HFFc6 (cell line): ENCODE data around the gene KXD1. TPM values are rescaled to one million over a fixed set of nuclear protein-coding genes. Genes with fewer than 3 reads are reported as not detected.
A peak's percentile ranks its signal among the peaks of the same experiment; 100 is the strongest.
"Not testable (repeated sequence)": the region's sequence is repeated elsewhere in the genome, so short reads cannot be mapped to it uniquely, and the experiment has no call there.

Source experiments
- DNase-seq: peaks from one replicate; pipeline ENCODE4 v3.0.0-alpha.2; 2018
- H3K27ac Mint-ChIP-seq: 2 replicates; pipeline ENCODE4 v1.8.0; 2020; ENCODE audit warnings: mild to moderate bottlenecking, mixed read lengths
- H3K27me3 Mint-ChIP-seq: 2 replicates; pipeline ENCODE4 v1.8.0; 2021; ENCODE audit warnings: mild to moderate bottlenecking, moderate library complexity, mixed read lengths; ENCODE audit not compliant: insufficient read depth
- H3K36me3 Mint-ChIP-seq: 2 replicates; pipeline ENCODE4 v1.8.0; 2021; ENCODE audit warnings: low read depth, mixed read lengths
- H3K4me1 Mint-ChIP-seq: 2 replicates; pipeline ENCODE4 v1.8.0; 2020; ENCODE audit warnings: low read depth, mixed read lengths
- H3K4me3 Mint-ChIP-seq: 2 replicates; pipeline ENCODE4 v1.8.0; 2020; ENCODE audit warnings: mild to moderate bottlenecking, moderate library complexity, mixed read lengths
- H3K9me3 Mint-ChIP-seq: 2 replicates; pipeline ENCODE4 v1.8.0; 2020; ENCODE audit warnings: mild to moderate bottlenecking, mixed read lengths
- total RNA-seq, 6 experiments: library from RNA; stranded (reverse); fragmentation: NEBNext Ultra II Directional; extraction: Animal tissue kit (Norgen Biotek cat#: 25700); gene quantifications; 2 replicates in 1 of 6; 3 replicates in 5 of 6; pipeline ENCODE4 v1.2.3, GENCODE V29; 2021
- TF ChIP-seq, protein P1 (sequence below): fragments of 200-600 bp; sonication (generic); IDR thresholded peaks from 2 replicates; pipeline ENCODE4 v1.5.0; 2021; ENCODE audit warnings: antibody characterized with exemption, mild to moderate bottlenecking

Gene KXD1
- total RNA-seq, 6 experiments from 2014 or later: 109 to 123 (median 115) TPM

DNA sequence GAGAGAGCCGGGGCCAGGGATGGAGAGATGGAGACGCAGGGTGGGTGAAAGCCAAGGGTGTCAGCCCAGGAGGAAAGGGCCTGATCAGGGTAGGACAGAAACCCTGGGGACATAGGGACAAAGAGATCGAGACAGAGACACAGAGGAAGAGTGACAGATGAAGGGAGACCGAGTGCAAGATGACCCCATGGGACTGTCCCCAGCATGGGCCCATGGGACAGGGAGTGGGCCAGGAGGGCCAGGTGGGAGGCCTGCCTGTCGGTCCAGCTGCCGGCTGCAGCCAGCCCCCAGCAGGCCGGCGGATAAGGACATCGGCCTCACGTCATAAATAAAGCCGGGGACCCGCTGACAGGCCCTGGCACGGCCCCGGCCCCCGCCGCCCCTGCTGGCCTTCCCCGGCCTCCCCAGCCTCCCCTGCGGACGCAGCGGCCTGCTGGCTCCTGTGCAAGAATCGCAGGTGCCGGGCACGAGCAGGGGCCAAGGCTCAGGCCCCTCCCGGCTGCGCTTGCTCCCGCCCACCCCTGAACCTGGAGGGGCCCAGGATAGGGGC, 37.2 kb downstream of the KXD1 start:
- Mint-ChIP-seq H3K27me3 (peaks cover 7% of the 10 kb centered on the region; the same call in 1 of the 2 replicates), H3K9me3 (no peaks in the 10 kb centered on the region), H3K36me3 (peaks cover 8% of the 10 kb centered on the region; the same call in 1 of the 2 replicates), H3K4me3 (peak overlapping the region; percentile 77), H3K27ac (peak overlapping the region; percentile 65), H3K4me1 (peaks cover 14% of the 10 kb centered on the region)
- no peak for DNase-seq
- TF ChIP-seq, protein P1, sequence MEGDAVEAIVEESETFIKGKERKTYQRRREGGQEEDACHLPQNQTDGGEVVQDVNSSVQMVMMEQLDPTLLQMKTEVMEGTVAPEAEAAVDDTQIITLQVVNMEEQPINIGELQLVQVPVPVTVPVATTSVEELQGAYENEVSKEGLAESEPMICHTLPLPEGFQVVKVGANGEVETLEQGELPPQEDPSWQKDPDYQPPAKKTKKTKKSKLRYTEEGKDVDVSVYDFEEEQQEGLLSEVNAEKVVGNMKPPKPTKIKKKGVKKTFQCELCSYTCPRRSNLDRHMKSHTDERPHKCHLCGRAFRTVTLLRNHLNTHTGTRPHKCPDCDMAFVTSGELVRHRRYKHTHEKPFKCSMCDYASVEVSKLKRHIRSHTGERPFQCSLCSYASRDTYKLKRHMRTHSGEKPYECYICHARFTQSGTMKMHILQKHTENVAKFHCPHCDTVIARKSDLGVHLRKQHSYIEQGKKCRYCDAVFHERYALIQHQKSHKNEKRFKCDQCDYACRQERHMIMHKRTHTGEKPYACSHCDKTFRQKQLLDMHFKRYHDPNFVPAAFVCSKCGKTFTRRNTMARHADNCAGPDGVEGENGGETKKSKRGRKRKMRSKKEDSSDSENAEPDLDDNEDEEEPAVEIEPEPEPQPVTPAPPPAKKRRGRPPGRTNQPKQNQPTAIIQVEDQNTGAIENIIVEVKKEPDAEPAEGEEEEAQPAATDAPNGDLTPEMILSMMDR: no peak

DNA sequence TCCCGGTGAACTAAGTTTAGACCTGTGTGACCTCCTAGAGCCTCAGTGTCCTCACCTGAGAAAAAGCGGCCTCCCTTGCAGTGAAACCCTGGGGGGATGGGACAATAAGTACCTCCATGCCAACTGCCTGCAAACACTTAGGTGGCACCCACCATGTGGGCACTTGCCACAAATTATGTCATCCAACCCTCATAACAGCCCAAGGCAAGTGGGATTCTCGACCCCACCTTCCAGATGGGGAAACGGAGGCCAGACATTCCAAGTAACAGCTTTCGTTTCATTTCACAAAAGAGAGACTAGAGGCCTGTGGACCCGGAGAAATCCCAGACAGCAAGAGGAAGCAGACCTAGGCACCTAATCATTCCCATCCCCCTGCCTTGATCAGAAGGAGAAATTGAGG, 37.8 kb downstream of the KXD1 start:
- Mint-ChIP-seq H3K27me3 (peaks cover 7% of the 10 kb centered on the region; the same call in 1 of the 2 replicates), H3K9me3 (no peaks in the 10 kb centered on the region), H3K4me3 (no peak overlapping the region), H3K4me1 (peaks cover 11% of the 10 kb centered on the region), H3K36me3 (peaks cover 6% of the 10 kb centered on the region; the same call in 1 of the 2 replicates), H3K27ac (no peak overlapping the region)
- DNase-seq: no peak
- TF ChIP-seq, protein P1: no peak

DNA sequence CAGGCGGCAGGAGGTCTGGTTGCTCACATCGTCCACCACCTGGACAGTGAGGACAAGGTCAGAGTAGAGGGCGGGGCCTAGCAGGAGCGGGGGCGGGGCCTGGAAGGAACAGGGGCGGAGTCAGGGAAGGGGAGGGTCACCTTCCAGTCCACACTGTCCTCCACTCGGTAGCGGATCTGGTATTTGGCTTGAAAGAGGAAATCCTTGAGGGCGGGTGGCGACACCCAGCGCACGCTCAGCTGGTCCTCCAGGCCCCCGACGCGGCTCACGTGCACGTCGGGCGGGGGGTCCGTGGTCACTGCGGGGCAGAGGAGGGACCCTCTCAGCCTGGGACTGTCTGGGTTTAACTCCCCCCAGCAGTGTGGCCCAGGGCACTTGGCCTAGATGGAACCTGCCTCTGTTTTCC, 39.1 kb downstream of the KXD1 start:
- Mint-ChIP-seq H3K36me3 (no peaks in the 10 kb centered on the region), H3K27ac (no peak overlapping the region), H3K9me3 (no peaks in the 10 kb centered on the region), H3K4me1 (peaks cover 11% of the 10 kb centered on the region), H3K4me3 (no peak overlapping the region), H3K27me3 (peaks cover 7% of the 10 kb centered on the region; the same call in 1 of the 2 replicates)
- TF ChIP-seq, protein P1: no peak
- no peak for DNase-seq

DNA sequence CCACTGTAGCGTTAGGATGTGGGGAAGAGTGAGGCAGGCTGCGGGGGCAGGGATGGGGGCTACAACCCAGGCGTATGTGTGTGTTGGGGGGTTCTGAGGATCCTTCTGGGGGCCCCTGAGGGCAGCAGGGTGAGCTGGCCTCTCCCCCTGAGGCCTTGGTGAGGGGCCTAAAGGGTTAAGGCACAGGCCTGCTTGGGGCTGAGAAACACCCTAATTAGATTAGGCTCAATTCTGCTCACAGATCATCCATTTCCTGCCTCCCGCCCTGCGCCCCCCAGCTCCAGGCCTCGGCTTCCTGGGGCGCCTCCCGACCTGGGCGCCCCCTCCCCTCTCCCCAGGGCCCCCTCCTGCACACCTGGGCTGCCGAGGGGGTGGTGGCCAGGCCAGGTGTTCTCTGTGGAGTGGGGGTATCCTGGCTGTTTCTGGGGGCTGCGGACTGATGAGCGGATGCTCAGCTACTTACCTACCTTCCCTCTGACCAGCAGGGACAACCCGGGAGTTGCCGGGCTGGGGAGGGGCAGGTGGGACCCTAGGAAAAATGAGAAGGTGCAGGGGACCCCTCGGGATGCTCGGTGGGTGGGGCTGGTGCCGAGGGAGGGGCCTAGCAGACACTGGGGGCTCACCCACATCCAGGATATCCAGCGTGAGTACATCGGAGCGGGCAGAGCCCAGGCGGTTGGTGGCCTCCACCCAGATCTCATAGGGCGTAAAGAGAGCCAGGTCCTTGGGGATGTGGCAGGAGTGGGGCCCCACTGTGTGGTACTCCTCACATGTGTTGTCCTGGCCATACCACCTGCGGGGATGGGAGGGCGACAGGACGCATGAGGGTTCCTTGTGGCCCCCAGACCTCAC, 40.4 kb downstream of the KXD1 start:
- no peak for DNase-seq
- H3K4me1 Mint-ChIP-seq: peaks cover 11% of the 10 kb centered on the region
- peaks cover 7% of the 10 kb centered on the region; the same call in 1 of the 2 replicates for H3K27me3 Mint-ChIP-seq
- H3K4me3 Mint-ChIP-seq: no peak overlapping the region
- H3K36me3 Mint-ChIP-seq: no peaks in the 10 kb centered on the region
- no peaks in the 10 kb centered on the region for H3K9me3 Mint-ChIP-seq
- H3K27ac Mint-ChIP-seq: no peak overlapping the region
- TF ChIP-seq, protein P1: no peak

DNA sequence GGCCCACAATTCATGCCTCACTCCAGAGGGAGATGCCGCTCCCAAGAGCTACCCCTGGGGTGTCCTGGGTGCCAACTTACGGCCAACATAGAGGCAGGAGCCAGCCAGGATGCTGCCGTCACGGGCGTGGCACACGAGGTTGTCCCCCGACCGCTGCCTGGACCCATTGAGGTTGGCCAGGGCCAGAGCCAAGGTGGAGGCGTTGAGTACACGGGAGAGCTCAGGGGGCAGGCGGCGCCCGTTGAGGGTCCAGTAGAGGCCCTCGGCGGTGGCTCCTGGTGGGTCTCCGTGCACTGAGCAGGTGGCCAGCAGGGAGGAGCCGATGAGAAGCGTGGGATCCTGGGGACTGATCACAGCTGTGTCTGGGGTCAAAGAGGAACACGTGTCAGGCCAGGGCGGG, 41.8 kb downstream of the KXD1 start:
- Mint-ChIP-seq H3K9me3 (no peaks in the 10 kb centered on the region), H3K27me3 (peaks cover 10% of the 10 kb centered on the region; the same call in 1 of the 2 replicates)
- no peak for DNase-seq

DNA sequence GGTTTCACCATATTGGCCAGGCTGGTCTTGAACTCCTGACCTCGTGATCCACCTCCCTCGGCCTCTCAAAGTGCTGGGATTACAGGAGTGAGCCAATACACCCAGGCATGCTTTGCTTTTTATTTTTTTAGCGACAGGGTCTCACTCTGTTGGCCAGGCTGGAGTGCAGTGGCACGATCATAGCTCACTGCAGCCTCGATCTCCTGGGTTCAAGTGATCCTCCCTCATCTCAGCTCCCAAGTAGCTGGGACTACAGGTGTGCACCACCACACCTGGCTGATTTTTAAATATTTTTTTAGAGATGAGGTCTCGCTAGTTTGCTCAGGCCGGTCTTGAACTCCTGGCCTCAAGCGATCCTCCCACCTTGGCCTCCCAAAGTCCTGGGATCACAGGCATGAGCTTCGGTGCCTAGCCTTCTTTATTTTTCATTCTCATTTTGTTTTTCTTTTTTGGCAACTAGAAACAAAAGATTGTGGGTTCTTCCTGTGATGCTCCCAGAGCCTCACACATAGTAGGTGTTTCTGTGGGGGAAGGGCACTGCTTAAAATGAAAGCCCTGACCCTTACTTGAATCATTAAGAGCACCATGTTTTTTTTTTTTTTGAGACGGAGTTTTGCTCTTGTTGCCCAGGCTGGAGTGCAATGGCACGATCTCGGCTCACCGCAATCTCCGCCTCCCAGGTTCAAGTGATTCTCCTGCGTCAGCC, 43.2 kb downstream of the KXD1 start:
- not testable (repeated sequence) for H3K4me3 Mint-ChIP-seq, DNase-seq, H3K9me3 Mint-ChIP-seq, H3K36me3 Mint-ChIP-seq, H3K27ac Mint-ChIP-seq, H3K4me1 Mint-ChIP-seq
- peaks cover 16% of the 10 kb centered on the region for H3K27me3 Mint-ChIP-seq

More for the DNA sequence above, 41.8 kb downstream of the KXD1 start:
- TF ChIP-seq, protein P1: no peak
- Mint-ChIP-seq H3K27ac (no peak overlapping the region), H3K36me3 (no peaks in the 10 kb centered on the region), H3K4me1 (peaks cover 5% of the 10 kb centered on the region), H3K4me3 (no peak overlapping the region)
